NCI-H1092 treated with DMSO at 0.1 percent for 48 hours (cell line): ENCODE measurements around the gene CASZ1.

Experiments
- DNase-seq: peaks from one replicate; lab custom pipeline; 2025; lab: John Stamatoyannopoulos, UW

CASZ1 gene, protein sequence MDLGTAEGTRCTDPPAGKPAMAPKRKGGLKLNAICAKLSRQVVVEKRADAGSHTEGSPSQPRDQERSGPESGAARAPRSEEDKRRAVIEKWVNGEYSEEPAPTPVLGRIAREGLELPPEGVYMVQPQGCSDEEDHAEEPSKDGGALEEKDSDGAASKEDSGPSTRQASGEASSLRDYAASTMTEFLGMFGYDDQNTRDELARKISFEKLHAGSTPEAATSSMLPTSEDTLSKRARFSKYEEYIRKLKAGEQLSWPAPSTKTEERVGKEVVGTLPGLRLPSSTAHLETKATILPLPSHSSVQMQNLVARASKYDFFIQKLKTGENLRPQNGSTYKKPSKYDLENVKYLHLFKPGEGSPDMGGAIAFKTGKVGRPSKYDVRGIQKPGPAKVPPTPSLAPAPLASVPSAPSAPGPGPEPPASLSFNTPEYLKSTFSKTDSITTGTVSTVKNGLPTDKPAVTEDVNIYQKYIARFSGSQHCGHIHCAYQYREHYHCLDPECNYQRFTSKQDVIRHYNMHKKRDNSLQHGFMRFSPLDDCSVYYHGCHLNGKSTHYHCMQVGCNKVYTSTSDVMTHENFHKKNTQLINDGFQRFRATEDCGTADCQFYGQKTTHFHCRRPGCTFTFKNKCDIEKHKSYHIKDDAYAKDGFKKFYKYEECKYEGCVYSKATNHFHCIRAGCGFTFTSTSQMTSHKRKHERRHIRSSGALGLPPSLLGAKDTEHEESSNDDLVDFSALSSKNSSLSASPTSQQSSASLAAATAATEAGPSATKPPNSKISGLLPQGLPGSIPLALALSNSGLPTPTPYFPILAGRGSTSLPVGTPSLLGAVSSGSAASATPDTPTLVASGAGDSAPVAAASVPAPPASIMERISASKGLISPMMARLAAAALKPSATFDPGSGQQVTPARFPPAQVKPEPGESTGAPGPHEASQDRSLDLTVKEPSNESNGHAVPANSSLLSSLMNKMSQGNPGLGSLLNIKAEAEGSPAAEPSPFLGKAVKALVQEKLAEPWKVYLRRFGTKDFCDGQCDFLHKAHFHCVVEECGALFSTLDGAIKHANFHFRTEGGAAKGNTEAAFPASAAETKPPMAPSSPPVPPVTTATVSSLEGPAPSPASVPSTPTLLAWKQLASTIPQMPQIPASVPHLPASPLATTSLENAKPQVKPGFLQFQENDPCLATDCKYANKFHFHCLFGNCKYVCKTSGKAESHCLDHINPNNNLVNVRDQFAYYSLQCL (N-terminal part only)

DNA sequence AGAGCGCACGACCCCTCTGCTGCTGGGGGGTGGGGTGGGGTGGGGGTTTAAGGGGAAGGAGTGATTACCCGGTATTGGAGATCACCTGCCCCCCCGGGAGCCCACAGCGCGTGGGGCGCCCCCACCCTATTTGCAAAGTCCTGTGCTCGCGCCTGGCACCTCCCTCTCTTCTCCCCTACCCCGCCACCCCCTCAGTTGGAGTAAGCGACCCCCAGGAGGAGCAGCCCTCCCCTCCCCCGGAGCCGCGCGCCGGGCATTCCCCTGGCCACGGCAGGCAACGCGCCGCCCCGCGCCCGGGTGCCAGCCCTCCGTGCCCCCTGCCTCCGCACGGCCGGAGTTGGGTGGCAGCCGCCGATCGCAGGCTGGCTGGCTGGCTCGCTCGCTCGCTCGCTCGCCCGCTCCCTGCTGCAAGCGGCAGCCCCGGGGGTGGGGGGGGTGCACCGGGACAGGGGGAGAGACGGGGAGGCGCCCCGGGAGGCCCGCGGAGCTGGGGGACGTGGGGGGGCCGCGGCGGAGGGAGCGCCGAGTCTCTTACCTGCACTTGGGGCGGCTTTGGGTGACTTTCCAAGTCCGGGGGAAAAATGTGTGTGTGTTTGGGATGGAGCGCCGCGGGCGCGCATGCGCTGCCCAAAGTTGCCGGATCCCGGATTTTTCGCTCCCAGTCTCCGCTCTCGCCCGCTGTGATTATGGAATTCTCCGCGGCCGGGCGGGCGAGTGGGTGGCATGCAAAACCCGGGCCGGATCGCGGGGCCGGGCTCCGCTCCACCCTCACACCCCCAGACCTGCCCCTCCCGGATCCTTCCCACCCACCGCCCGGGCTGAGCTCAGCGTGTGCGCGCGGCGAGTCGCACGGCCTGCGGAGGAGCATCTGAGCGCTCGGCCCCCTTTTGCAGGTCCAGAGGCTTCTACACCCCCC is at the start of gene CASZ1:
Gene CASZ1, minus strand, starts transcription at position 618 of the 916 bp plus-strand sequence. CDS start 102,757 bp downstream, outside the sequence.
- peak; percentile 97 for DNase-seq

DNA sequence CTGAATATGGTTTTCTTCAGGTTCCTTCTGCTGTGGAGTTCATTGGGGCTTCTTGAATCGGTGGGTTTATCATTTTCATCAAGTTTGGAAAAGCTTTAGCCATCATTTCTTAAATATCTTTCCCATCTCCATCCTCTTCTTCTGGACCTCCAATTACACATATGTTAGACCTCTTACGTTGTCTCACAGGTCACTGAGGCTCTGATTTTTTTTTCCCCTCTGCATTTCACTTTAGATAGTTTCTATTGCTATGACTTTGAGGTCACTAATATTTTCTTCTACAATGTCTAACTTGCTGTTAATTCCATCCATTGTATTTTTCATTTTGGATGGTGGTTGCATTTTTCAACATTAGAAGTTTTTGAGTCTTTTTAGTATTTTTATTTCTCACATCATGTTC is 47.3 kb upstream of the CASZ1 start:
- DNase-seq, result no peak

DNA sequence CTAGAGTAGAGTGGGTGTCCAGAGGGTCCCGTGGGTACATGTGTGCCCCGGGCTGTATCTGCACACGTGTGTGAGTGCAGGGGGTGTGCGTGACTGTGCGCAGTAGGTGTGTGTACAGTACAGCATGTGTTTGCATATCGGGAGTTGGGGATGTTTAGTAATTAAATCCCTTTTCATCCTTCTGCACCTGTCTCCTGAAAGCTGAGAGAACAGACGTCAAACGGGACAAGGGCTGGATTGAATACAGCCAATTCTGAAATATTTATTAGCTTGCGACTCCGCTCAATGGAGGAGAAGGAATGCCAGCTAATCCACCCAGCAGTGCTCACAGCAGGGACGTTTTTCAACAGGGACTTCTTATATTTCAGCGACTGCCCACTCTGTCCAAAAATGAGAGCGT is 44.7 kb upstream of the CASZ1 start:
- peak; percentile 83 for DNase-seq

DNA sequence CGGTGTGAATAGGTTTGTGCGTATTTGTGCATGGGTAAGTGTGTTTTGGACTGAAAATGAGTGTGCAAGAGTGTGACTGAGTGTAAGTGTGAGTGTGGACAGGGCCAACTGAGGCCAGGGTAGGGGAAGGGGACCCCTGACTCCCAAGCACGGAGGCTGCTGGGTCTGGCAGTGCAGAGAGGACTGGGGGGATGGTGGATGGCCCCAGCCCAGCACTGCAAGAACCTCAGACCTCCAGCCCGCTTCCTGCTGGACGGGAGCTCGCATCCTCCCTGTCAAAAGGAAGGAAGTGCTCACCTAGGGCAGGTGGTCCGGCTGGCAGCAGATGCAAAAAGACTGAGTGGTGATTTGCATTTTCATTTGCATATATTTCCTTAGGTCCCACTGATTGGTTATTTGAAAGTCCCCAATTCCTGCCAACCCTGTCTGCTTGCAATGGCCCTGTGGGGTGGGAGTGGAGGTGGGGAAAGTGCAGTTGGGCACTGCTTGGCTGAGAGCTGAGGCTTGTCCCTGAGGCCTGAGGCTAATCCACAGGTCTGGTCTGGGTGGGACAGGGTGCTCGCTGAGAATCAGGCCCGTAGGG is 42.8 kb upstream of the CASZ1 start:
- DNase-seq, result no peak

DNA sequence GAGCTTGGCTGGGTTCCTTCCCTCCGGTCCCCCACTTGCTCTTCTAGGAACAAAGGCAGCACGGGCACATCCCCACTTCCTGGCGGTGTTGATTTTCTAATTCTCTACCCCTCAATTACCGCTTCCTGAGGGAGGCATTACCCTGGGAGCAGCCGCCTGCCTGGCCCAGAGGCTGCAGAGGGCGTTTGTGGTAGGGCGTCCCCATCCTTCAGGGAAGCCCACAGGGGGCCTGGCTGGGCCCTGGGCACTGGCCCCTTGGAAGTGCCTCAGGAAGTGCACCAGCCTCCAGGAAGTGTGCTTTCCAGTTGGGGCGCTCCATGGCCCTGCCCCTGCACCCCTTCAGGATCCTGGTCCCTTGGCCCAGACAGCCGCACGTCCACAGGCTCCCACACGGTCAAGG is 42.1 kb upstream of the CASZ1 start:
- DNase-seq, result peak; percentile 78

DNA sequence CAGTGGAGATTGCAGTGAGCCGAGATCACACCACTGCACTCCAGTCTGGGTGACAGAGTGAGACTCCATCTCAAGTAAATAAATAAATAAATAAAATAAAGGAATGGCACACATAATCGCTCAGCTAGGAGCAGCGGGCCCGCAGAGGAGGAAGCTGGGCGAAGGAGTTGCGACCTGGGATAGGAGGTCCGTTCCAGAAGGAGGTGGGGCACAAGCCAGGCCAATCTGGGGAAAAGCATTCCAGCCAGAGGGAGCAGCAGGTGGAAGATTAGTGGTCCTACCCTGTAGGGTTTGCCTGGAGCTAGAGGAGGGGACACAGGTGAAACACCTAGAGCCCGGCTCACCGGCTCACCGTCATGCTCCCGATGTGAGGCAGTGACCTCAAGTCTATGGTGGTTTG is 40.3 kb upstream of the CASZ1 start:
- peak; percentile 31 for DNase-seq

DNA sequence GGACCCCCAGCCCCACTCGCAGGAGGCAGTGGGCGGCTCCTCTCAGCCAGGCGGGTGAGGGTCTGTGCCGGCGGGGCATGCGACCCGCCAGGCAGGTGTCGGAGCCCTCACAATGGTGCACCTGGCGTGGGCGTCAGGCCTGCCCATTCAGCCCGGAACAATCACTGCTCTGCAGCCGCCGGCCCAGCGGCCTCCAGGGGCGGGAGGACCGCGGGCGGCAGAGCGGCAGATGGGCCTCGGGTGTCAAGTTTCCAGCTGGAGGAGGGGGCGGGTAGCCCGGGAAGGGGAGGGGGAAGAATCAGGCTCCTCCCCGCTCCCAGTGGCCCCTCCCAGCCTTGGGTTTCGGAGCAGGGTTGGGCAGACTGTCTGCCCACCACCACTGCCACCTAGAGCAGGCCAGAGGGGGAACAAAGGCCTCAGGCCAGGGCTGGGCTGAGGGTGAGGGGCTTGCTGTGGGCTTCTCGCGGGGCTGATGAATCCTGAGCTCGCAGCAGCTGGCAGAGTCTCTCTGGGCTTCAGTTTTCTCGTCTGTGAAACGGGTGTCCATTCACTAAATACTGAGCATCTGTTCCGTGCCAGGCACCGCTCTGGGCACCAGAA is 39.5 kb upstream of the CASZ1 start:
- peak; percentile 97 for DNase-seq

DNA sequence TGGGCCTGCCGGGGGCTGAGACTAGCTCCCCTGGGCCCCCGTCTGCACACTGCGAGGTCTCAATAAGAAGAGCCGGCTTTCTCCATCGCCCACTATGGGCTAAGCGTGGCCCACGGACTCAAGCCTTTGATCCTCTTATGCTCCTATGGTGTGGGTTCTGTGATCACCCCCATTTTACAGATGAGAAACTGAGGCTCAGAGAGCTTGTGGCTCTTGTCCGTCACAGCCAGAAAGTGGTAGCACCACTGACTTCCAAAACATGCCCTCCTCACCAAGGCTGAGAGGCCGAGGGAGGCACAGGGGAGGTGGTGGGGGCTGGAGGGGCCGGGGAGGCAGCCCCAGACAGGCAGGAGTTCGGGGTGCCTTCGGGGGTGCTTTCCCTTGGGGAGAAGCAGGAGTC is 39.0 kb upstream of the CASZ1 start:
- no peak for DNase-seq

DNA sequence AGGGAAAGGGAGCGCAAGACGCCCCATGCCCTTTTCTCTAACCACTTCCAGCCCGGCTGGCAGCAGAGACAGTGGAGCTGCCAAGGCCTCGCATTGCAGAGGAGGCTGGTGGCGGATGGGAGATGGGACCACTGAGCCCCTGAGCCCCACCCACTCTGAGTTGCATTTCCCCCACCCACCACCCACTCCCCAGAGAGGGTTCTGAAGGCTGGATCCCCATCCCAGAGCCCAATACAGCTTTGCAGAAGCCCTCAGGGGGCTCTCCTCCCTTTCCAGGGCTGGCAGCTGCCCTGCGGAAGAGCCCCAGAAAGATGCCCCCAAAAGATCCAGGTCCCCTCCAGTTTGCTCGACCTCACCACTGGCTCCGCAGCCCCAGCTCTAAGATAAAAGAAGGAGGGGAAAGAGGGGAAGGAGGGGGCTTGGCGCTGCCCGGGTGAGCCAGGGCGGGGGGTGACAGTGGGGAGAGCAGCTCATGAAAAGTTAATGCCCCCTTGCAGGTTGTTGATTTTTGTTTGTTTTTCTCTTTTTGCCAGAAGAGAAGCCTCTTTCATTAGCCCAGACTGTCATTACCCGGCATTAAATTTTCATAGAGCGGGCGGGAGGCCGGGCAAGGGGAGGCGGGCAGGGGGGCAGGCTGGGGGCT is 38.4 kb upstream of the CASZ1 start:
- peak; percentile 92 for DNase-seq

DNA sequence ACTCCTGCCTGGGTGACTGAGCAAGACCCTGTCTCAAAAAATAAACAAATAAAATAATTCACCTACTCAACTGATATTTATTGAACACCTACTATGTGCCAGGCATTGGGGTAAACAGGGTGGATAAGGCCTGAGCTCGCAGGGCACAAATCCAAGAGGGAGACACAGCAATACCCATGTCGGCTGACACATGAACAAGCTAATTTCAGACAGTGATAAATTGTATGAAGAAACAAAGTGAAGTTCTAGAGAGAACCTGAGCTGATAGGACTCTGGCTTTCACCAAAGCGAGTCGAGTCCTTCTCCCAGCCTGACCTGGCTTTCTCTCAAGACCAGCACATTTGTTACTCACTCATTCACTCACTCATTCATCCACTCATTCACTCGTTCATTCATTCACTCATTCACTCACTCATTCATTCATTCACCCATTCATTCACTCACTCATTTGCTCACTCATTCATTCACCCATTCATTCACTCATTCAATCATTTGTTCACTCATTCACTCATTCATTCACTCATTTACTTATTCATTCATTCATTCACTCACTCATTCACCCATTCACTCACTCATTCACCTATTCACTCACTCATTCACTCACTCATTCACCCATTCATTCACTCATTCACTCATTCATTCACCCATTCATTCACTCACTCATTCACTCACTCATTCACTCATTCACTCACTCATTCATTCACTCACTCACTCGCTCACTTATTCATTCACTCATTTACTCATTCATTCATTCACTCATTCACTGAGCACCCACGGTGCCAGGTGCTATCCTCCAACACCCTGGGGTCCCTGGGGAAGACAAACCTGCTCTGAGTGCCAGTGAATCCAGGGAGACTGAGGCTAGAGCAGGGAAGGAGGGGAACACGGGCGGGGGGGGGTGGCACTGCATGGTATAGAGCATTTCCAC is 37.4 kb upstream of the CASZ1 start:
- peak; percentile 24 for DNase-seq

DNA sequence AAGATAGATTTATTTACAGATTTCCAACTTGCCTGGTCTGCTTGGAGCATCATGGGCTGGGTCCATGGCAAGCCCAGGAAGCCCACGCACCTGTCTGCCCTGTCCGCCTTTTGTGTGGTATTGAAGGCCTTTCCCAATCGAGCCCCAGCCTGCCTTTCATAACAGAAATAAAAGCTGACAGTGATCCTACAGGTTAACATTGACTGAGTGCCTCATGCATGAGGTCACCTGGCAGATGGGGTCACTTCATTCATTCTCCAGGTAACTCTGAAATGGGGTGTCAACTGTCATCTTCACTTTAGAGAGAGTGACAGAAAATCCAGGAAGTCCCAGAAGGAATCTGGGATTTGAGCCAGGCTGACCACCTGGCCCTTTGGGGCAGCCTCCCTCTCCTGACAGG is 36.3 kb upstream of the CASZ1 start:
- no peak for DNase-seq

DNA sequence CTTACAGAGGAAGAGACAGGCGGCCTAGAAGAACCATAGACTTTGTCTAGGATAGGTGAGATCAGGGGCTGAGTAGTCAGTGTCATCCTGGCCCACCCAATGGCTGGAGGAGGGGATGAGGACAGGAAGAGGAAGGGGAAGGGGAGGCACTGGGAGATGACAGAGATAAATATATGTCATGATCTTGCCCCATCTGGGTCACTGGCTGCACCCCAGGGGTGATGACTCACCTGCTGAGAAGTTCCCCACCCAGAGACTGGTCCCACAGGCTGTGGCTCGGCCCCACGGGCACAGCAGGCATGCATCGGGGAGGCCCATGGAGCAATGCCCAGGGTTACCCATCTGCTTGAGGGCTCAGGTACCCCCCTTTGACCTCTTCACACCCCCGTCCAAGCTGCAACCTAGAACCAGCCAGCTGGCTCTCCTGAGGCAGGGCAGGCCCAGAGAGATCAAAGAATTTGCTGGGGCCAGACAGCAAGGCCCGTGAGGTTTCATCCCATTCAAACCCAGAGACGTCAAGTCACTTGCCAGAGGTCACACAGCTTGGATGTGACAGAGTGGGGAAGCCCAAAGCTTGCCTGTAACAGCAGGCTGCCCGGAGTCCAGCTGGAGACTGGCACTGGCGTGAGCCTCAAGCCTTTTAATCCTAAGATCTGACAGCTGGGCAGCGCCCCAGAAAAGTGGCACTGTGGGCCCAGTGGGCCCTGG is 34.7 kb upstream of the CASZ1 start:
- no peak for DNase-seq

DNA sequence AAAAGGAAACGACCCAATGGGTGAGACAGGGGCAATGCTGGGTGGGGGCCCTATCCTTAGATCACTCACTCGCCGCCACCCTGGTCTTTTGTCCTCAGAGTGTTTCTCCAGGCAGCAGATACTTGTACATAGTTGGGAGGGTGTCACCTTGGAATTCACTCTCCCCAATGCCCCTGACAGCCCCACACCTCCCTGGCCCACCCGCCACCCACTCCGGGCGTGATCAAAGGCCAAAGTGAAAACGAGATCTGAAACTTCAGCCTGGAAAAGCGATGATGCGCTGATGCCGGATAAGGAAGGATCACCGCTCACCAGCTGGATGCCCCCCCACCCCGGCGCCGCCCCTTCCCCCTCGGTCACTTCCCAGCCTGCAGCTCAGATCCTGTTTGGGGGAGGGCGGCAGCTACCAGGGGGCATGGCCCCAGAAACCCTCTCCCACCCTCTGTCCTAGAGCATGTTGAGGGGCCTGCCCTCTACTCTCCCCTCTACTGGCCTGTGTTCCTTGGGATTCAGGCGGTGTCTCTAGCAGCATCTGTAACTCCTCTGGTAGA is 33.6 kb upstream of the CASZ1 start:
- DNase-seq, result no peak

DNA sequence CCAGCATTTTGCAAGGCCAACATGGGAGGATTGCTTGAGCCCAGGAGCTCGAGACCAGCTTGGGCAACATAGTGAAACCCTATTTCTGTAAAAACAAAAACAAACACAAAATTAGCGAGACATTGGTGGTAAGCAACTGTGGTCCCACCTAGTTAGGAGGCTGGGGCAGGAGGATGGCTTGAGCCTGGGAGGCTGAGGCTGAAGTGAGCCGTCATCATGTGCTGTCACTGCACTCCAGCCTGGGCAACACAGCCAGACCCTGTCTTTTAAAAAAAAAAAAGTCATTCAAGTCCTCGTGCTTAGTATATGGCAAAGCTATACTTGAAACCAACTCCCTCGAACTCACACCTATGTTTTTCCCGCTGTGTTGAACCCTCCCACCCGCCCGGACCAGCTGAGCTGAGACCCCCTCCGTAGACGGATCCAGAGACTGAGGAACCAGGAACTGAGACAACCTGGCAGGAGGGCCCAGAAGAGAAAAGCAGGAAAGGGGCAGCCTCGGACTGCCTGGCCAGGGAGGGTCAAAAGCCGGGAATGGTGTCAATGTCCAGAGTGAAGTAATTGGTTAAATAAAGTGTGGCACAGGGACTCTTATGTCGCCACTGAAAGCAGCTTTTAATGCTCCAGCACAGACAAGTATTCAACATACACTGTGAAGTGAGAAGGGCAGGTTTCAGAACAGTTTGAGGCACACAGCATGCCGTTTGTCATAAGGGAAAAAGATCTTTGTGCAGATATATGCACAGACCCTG is 32.8 kb upstream of the CASZ1 start:
- no peak for DNase-seq

DNA sequence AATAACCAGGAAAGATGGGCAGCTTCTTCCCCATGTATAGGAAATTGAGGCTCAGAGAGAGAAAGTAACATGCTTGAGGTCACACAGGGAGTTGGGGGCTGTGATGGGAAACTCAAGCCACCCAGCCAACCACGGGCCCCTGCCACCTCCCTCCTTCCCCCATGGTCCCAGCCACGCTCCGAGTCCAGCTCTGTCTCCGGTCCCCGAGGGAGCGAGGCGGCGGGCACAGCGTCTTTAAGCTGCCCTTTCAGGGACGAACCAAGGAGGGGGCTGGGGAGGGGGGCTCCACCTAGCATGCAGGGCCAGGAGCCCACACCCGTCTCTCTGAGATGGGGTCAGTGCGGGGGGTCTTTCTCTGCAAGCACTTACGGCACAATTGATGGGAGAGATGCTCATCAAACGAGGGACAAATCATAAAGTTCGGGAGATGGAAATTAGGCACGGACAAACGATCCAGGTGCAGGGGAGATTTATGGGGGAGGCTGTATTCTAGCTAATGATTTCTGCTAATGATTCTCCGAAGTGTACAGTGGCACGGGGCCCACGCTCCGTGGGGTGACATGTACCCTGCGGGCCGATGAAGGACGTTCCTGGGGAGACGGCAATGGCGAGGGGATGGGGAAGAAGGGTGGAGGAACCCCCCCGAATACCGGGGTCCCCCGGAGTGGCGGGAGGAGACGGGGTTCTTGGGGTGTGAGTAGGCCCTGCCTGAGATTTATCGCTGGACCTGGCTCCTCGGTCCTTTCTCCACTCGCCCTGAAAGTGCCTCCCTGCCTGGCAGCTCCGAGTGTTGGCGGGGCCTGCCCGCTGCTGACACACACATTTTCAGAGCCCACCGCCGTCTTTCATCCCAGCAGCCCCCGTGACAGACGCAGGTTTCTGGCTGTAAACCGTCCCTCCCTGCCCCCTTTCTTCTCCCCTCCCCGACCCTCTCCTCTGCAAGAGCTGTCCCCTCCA is 31.2 kb upstream of the CASZ1 start:
- DNase-seq, result no peak

DNA sequence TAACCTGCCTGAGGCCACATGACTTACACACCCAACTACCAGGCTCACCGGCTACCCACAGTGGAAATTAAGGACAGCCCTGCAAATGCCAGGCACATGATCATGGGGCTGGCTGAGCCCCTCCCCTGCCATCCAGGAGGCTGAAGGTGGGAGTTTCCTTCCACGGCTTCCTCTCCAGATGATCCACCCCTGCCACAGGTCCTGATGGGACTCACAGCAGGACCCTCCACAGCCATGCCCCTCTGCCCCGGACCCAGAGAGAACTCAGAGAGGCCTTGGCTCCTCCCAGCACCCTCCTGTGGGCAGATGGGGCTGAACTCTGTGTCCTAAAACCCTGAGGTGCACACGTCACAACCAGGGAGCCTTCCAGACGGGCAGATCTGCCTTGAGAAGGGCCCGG is 29.1 kb upstream of the CASZ1 start:
- DNase-seq, result no peak
